Stimulated activated naive CD4-positive, alpha-beta T cell (primary cell): Measurements from ENCODE around the gene RBM39.
"Not testable (repeated sequence)": the region's sequence is repeated elsewhere in the genome, so short reads cannot be mapped to it uniquely, and the experiment has no call there.

Source experiments
- DNase-seq, 6 experiments: peaks; one replicate each; lab custom pipeline; 2025; lab: John Stamatoyannopoulos, UW

Gene RBM39

DNA sequence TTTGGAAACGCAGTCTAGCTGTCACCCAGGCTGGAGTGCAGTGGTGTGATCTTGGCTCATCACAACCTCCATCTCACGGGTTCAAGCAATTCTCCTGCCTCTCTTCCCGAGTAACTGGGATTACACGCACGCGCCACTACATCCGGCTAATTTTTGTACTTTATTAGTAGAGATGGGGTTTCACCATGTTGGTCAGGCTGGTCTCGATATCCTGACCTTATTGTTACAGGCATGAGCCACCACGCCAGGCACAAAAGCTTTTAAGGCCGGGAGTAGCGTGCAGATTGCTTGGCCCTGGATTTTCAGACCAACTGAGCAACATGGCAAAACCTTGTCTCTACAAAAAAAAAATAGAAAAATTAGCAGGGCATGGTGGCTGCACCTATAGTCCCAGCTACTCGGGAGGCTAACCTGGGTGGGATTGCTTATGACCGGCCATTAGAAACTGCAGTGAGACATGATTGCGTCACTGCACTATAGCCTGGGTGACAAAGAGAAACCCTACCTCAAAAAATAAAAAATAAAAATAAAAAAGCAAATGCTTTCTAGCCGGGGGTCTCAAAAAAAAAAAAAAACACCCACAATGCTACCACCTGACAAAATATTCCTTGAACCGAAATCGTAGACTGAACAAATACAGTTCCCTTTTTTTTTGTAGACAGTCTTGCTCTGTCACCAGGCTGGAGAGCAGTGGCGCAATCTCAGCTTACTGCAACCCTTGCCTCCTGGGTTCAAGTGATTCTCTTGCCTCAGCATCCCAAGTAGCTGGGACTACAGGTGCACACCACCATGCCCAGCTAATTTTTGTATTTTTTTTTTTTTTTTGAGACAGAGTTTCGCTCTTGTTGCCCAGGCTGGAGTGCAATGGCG, 15.0 kb downstream of the RBM39 start:
- DNase-seq, result no peak

DNA sequence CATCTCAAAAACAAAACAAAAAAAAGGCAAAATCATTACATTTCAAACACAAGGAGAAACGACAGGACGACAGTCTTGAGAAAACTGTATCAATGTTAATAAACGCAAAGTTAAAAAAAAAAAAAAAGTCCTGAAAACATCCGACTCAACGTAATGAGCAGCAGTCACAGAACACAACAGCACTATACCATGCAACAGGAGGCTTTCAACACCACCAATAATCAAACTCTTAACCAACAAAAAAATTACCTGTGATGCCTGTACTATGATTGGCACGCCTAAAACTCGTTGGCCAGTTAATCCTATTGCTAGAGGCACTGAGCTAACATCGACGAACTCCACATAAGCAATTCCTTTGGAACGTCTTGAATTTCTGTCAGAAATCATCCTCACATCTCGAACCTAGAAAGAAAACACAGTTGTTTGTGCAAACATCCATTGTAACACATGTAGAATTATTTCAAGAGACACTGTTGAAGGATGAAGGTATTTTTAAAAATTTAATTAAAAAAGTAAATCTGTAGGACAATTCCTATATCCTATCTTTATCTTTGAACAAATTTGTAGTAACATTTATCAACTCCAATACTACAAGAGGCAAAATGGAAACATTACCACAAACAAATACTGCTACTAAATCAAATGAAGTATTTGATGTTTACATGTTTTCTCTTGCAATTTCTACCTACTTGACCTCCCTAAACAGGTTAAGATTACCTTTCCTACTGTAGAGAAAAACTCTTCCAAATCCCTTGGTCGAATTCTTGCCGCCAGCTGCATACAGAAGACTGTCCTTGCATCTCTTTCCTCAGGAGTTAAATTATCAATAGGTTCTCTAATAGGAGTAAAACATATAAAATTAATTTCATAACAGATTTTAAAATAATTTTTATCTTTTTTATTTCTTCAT, 17.5 kb downstream of the RBM39 start:
- DNase-seq, result no peak

DNA sequence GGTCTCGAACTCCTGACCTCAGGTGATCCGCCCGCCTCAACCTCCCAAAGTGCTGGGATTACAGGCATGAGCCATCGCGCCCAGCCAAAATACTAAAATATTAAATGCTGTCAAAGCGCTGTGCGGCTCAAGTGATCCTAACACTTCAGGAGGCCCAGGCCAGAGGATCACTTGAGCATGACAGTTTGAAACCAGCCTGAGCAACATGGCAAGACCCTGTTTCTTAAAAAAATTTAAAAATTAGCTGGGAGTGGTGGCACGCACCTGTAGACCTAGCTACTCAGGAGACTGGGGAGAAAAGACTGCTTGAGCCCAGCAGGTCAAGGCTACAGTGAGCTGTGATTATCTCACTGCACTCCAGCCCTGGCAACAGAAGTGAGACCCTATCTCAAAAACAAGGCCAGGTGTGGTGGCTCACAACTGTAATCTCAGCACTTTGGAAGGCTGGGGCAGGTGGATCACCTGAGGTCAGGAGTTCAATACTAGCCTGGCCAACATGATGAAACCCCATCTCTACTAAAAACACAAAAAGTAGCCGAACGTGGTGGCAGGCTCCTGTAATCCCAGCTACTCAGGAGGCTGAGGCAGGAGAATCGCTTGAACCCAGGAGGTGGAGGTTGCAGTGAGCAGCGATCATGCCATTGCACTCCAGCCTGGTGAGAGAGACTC, 18.3 kb downstream of the RBM39 start:
- DNase-seq, result not testable (repeated sequence)

DNA sequence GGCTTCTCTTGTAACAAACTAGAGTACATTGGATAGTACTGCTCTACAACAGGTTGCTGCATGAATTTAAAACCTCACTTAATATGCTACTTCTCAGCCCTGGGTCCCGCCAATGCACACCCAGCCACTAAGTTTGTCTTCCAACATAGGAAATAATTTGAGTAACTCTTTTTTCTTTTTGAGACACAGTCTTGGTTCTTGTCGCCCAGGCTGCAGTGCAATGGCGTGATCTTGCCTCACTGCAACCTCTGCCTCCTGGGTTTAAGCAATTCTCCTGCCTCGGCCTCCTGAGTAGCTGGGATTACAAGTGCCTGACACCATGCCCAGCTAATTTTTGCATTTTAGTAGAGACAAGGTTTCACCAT, 18.8 kb downstream of the RBM39 start:
- DNase-seq, result not testable (repeated sequence)

DNA sequence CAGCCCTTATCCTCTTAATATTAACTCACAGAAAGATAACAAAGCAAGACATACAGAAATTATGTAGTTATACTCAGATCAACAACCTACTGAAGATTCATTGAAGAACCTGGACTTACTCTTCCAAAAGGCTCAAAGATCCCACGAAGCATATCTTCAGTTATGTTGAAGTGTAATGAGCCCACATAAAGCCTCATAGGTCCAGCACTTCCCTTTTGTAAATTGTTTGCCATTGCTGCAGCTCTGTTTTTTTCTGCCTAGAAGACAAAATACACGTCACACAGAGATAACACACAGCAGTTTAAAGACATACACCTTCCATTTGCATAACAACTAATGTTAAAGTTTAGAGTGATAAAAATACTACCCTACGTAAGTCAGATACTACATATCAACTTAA, 20.4 kb downstream of the RBM39 start:
- DNase-seq, result no peak

DNA sequence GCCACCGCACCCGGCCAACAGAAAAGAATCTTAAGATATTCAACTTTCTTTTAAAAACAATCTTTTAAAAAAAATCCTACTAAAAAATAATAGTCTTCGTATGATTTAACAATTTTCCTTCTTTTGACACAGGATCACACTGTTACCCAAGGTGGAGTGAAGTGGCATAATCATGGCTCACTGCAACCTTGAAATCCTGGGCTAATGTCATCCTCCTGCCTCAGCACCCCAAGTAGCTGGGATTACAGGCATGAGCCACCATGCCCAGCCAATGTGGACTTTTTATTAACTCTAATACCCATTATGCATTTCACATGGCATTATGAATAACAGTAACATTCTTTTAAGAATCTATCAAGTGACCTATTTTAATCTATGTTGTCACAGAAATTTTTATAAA, 20.8 kb downstream of the RBM39 start:
- DNase-seq, result no peak

DNA sequence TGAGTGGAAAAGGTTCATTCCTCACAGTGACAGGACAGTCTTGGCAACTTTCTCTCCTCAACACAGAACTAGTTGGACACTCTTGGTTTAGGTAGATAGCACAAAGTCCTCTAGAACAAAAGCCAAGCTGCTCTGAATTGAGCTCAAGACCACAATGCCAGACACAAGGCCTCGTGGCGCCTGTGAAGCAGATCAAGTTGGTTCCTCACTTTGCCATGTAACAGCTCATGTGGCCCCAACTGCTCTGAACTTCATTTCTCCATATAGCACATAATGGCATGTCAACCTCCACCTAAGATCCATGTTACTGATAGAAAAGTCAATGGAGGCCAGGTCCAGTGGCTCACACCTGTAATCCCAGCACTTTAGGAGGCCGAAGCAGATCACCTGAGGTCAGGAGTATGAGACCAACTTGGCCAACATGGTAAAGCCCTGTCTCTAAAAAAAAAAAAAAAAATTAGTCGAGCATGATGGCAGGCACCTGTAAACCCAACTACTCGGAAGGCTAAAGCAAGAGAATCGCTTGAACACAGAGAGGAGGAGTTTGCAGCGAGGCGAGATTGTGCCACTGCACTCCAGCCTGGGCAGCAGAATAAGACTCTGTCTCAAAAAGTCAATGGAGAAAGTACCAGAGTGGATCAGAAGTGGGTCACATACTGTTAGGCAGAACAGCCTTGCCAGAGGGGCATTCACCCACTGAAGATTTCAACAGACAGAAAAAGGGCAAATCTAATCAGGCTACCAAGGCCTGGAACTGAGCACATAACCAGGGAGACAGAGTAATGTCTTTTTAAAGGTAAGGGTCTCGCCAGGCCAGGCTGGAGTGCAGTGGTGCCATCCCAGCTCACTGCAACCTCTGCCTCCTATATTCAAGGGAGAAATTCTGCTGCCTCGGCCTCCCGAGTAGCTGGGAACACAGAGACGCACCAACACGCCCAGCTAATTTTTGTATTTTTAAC, 21.6 kb downstream of the RBM39 start:
- no peak for DNase-seq

DNA sequence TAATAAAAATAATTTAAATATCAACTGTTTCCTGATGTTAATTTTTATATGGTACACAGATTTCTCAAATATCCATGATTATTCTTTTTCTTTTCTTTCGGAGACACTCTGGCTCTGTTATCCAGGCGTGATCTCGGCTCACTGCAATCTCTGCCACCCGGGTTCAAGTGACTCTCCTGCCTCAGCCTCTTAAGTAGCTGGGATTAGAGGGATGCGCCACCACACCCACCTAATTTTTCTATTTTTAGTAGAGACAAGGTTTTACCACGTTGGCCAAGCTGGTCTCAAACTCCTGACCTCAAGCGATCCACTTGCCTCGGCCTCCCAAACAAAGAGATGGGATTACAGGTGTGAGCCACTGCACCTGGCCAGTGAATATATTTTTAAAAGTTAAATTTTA, 22.3 kb downstream of the RBM39 start:
- DNase-seq, result no peak

DNA sequence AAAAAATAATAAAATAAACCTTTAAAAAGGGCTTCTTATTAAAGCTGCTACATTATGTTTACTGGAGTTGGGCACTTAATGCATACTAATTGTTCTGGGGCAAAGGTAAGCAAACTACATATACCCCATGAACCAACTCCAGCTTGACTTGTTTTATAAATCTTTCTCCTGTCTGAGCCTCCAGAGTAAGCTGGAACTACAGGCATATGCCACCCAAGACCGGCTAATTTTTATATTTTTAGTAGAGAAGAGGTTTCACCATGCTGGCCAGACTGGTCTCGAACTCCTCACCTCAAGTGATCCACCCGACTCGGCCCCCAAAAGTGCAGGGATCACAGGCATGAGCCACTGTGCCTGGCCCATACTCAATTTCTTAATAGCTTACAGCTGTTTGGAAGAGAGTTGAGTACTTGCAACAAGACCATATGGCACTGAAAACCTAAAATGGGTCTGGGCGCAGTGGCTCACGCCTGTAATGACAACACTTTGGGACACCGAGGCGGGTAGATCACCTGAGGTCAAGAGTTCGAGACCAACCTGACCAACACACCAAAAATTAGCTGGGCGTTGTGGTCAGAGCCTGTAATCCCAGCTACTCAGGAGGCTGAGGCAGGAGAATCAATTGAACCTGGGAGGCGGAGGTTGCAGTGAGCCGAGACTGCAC, 23.0 kb downstream of the RBM39 start:
- DNase-seq, result no peak

DNA sequence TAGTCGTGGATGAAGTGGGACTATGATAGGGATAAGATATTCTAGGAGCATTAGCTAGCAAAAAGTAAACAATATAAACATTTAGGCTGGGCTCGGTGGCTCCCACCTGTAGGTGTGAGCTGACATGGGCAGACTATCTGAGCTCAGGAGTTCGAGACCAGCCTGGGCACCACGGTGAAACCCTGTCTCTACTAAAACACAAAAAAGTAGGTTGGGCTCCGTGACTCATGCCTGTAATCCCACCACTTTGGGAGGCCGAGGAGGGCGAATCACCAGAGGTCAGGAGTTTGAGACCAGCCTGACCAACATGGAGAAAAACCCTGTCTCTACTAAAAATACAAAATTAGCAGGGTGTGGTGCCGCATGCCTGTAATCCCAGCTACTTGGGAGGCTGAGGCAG, 23.7 kb downstream of the RBM39 start:
- not testable (repeated sequence) for DNase-seq

DNA sequence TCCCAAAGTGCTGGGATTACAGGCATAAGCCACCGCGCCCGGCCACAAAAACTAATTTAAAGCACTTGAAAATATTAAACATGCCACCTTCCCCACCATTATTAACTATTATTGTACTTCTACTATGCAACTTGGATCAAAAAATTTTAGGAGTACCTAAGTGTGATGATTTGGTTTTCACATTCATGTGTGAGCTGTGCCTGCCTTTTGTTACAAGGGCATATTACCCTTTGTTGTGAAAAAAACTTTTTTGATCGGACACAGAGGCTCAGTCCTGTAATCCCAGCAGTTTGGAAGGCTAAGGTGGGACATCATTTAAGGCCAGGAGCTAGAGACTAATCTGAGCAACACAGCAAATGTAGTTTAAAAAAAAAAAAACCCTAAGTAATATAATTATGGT, 25.7 kb downstream of the RBM39 start:
- DNase-seq, result no peak

DNA sequence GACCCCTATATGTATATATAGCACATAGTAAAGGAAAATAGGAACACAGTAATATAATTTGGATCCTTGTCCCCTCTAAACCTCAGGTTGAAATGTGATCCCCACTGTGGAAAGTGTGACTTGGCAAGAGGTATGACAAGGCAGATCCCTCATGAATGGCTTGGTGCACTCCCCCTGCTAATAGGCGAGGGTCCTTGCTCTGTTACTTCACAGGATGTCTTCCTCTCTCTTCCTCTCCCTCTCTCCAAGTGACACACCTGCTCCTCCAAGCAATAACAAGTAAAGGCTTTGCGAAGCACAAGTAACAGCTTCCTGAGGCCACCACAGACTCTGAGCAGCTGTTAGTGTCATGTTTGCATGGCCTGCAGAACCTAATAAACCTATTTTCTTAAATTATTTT, 26.4 kb downstream of the RBM39 start:
- DNase-seq, result no peak

DNA sequence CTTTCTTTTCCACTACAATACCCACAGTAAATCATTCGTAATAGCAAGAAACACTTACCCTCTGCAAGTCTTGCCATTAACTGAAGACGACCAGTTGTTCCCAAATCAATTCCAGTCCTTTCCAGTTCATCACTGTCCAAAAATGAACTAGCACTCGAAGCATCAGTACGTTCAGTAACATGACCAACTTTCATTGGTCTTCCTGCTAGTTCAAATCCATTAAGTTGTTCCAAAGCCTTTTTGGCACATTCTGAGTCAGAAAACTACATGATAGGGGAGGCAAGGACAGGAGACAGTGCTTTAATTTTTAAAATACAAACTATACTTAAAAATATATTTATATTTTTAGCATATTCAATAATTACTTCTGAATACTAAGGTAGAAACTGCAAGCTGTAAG, 27.9 kb downstream of the RBM39 start:
- DNase-seq, result no peak

DNA sequence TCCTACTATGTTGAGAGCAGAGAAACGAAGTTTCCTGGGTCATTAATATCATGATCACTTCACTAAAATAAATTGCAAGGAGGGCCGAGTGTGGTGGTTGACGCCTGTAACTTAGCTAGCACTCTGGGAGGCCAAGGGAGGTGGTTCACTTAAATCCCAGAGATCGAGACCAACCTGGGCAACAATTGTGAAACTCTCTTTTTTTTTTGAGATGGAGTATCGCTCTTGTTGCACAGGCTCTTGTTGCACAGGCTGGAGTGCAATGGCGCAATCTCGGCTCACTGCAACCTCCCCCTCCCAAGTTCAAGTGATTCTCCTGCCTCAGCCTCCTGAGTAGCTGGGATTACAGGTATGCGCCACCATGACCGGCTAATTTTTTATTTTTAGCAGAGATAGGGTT, 28.9 kb downstream of the RBM39 start:
- not testable (repeated sequence) for DNase-seq

DNA sequence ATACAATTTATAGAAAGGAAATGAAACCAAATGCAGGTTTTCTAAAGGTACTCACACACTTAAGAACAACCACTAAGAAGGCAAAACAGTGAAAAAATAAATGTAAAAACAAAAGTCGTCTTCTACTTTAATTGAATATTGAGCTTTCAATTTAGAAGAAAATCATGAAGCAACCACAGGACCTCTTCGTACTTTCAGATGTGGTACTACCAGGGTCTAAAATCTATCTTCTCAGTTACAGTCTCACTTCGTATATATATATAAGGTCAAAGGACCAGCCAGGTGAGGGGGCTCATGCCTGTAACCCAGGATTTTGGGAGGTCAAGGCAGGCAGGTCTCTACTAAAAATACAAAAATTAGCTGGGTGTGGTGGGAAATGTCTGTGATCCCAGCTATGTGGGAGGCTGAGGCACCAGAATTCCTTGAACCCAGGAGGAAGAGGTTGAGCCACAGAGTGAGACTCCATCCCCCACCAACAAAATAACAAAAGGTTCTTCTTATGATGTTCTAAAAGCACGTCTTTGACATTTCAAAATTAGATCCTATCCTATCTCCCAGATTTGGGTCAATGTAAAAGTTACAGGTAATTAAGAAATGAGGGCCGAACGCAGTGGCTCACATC, 30.4 kb downstream of the RBM39 start:
- no peak for DNase-seq

DNA sequence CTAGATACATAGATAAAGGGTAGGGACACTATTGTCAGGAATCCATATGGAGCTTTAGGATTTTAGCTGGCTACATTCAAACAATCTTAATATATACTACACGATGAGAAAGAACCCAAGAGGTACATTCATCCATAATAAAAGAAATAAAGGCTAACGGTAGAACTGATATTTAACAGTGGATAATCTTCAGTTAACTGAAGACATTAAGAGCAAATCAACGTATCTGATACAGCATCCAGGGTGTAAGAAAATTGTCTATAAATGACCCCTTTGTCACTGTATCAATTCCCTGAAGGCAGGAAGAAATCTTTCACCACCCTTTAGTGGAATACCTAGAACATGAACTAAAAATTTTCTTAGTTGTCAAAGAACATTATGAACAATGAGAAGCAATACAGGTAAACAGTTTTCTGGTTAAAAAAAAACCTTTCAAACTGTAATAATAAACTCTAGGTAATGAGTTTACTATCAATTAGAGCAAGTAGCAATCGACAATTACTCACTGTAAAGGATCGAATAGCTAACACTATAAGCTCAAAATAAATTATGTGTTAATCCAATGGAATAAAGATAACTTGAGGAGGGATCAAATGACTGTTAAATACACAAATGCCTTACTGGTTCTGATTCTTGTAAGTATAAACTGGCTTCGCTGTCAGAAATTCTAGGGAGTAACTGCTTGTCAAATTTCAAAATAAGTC, 31.0 kb downstream of the RBM39 start:
- no peak for DNase-seq

DNA sequence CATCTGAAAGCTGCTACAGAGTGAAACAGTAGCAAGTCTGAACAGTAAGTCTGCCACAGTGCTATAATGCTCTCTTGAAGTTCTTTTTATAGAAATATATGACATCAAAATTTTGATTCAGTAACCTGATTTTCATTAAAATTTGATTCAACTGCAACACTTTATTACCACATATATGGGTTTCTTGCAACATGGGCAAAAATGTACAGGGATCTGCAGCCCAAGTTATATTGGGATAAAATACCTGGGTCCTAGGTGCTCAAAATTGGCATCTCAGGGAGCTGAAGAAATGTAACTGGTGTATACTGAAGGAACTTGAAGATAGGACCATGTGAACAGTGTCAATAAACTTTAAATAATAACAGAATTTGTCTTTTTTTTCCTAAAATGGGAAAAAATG, 32.0 kb downstream of the RBM39 start:
- no peak for DNase-seq

DNA sequence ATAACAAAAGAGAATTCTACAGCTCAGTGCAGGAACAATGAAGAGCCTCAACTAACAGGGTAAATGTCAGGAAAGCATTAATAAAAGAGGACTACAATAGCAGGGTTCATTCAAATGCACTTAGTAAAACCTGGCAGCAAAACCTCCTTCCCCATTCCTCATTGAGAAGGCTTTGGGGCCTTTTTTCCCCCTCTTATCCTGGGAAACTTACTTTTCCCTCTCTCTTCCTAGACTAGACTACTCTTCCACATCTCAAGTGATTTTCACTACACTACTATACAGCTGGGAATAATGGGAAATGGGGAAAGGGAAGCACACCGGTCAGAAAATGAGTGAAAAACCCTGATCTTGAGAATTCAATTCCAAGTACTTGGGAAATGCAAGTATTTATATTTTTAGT, 32.8 kb downstream of the RBM39 start:
- no peak for DNase-seq

DNA sequence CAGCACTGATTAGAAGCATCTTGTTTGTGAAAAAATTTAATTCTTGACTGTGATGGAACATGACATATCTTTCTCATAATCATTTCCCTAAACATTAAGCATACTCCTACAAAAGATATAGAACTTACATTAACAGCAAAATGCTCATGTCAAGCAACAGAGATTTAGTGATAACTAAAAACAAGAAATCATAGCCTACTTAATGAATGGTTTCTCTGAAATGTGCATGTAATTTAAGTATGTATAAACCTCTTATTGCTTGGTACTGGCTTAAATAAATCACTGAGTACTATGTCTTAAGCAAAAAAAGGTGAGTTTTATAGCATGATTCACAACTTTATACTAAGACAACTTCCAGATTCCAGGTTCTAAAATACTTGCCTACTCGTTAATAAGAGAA, 33.6 kb downstream of the RBM39 start:
- DNase-seq, result no peak
